Nephron (organoid): ENCODE measurements around the gene FSCN2.

Experiments used
- H3K27ac Mint-ChIP-seq, 3 experiments: 2 replicates each; pipeline ENCODE4 v1.8.0; 2020; ENCODE audit warnings: mixed read lengths in 3 of 3, mild to moderate bottlenecking in 2 of 3, moderate library complexity in 1 of 3
- H3K27me3 Mint-ChIP-seq: 2 replicates; pipeline ENCODE4 v1.8.0; 2021; ENCODE audit warnings: low read depth, mild to moderate bottlenecking, moderate library complexity, mixed read lengths
- H3K36me3 Mint-ChIP-seq: 2 replicates; pipeline ENCODE4 v1.8.0; 2020; ENCODE audit warnings: low read depth, mixed read lengths
- H3K4me1 Mint-ChIP-seq: 2 replicates; pipeline ENCODE4 v1.8.0; 2020; ENCODE audit warnings: mixed read lengths
- H3K4me3 Mint-ChIP-seq, 3 experiments: 2 replicates each; pipeline ENCODE4 v1.8.0; 2020; ENCODE audit warnings: mild to moderate bottlenecking in 3 of 3, mixed read lengths in 3 of 3, moderate library complexity in 2 of 3
- H3K9me3 Mint-ChIP-seq: 2 replicates; pipeline ENCODE4 v1.8.0; 2020; ENCODE audit warnings: mixed read lengths
- CTCF ChIP-seq, 3 experiments: fragments of 200-600 bp; sonication (generic); IDR thresholded peaks; one replicate each; pipeline ENCODE4 v1.5.0; 2021; ENCODE audit warnings: antibody characterized with exemption in 3 of 3; ENCODE audit not compliant: unreplicated experiment in 3 of 3

The FSCN2 gene

GRCh38 chr17:81552244-81553017 lies 24.3 kb downstream of the FSCN2 start, which contains the start of gene FAAP100:
TSS of gene FAAP100 (minus strand) at chr17:81552353. CDS start at chr17:81552330, 23 bp downstream.
- no peak for TF ChIP-seq CTCF (IDR thresholded peaks at IDR 0.05; ENCODE audit: unreplicated experiment in 3 of 3)
- peak within 1 kb of the TSS; percentile 89 to 91 (median 91) for H3K4me3 Mint-ChIP-seq
- peaks cover 6% of the 10 kb centered on the region for H3K27me3 Mint-ChIP-seq
- H3K27ac Mint-ChIP-seq: peak within 1 kb of the TSS; percentile 81 to 90 (median 87)
- no peaks in the 10 kb centered on the region for H3K9me3 Mint-ChIP-seq
- H3K4me1 Mint-ChIP-seq: peaks cover 22% of the 10 kb centered on the region
- peaks cover 20% of the 10 kb centered on the region for H3K36me3 Mint-ChIP-seq

- Mint-ChIP-seq H3K4me3 (peak overlapping the region; percentile 87 to 89 (median 89)), H3K4me1 (peaks cover 22% of the 10 kb centered on the region), H3K36me3 (peaks cover 21% of the 10 kb centered on the region), H3K9me3 (no peaks in the 10 kb centered on the region), H3K27ac (peak overlapping the region; percentile 81 to 90 (median 87)), H3K27me3 (peaks cover 6% of the 10 kb centered on the region)
- TF ChIP-seq CTCF (IDR thresholded peaks at IDR 0.05; ENCODE audit: unreplicated experiment in 3 of 3): no peak
Measured at GRCh38 chr17:81553018-81553615, 24.9 kb downstream of the FSCN2 start.

- peaks cover 24% of the 10 kb centered on the region for H3K36me3 Mint-ChIP-seq
- peaks cover 6% of the 10 kb centered on the region for H3K27me3 Mint-ChIP-seq
- H3K9me3 Mint-ChIP-seq: no peaks in the 10 kb centered on the region
- H3K27ac Mint-ChIP-seq: peak overlapping the region; percentile 81 to 90 (median 87)
- peaks cover 22% of the 10 kb centered on the region for H3K4me1 Mint-ChIP-seq
- H3K4me3 Mint-ChIP-seq: peak overlapping the region; percentile 87 to 89 (median 89)
- TF ChIP-seq CTCF (IDR thresholded peaks at IDR 0.05; ENCODE audit: unreplicated experiment in 3 of 3): no peak
Measured at GRCh38 chr17:81553616-81554181, 25.5 kb downstream of the FSCN2 start.

- no peak overlapping the region for H3K4me3 Mint-ChIP-seq
- H3K9me3 Mint-ChIP-seq: no peaks in the 10 kb centered on the region
- H3K27me3 Mint-ChIP-seq: peaks cover 6% of the 10 kb centered on the region
Measured at GRCh38 chr17:81556175-81556691, 28.1 kb downstream of the FSCN2 start.

GRCh38 chr17:81556863-81557262 lies 28.7 kb downstream of the FSCN2 start:
- no peak overlapping the region for H3K4me3 Mint-ChIP-seq
- H3K9me3 Mint-ChIP-seq: no peaks in the 10 kb centered on the region
- peaks cover 6% of the 10 kb centered on the region for H3K27me3 Mint-ChIP-seq
- no peak for TF ChIP-seq CTCF (IDR thresholded peaks at IDR 0.05; ENCODE audit: unreplicated experiment in 3 of 3)
- H3K4me1 Mint-ChIP-seq: peaks cover 15% of the 10 kb centered on the region
- H3K36me3 Mint-ChIP-seq: peaks cover 31% of the 10 kb centered on the region
- H3K27ac Mint-ChIP-seq: peak overlapping the region in 2 of 3 experiments; percentile 11 to 19

More at GRCh38 chr17:81556175-81556691, 28.1 kb downstream of the FSCN2 start:
- H3K36me3 Mint-ChIP-seq: peaks cover 26% of the 10 kb centered on the region
- TF ChIP-seq CTCF (IDR thresholded peaks at IDR 0.05; ENCODE audit: unreplicated experiment in 3 of 3): no peak
- H3K4me1 Mint-ChIP-seq: peaks cover 19% of the 10 kb centered on the region
- H3K27ac Mint-ChIP-seq: no peak overlapping the region
